GM19455 (cell line): ENCODE data around the gene EFCAB8.
"Not testable (repeated sequence)": the region's sequence is repeated elsewhere in the genome, so short reads cannot be mapped to it uniquely, and the experiment has no call there.

ENCODE experiments used
- ATAC-seq: cut with Tn5 transposase; IDR thresholded peaks from one replicate; pipeline ENCODE4 v1.9.1; 2021; ENCODE audit not compliant: unreplicated experiment

The EFCAB8 gene

DNA sequence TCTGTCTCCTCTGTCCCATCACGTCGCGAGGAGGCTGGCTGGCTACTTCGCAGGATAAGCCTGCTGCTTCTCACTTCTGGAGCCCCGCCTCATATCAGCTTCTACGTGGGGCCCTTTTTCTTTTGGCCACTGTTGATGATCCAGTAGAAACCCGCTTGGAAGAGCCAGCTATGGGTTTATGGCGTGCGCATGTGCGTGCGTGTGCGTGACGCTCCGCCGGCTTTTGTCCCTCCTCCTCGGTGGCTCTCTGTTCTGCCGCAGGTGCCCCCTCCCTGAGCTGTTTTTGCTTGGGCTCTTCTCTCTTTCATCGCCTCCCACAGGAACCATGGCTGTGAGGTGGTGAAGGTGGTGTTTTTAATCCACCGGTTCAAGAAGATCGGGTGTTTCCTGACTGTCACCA, 26.5 kb downstream of the EFCAB8 start:
- no peak for ATAC-seq

DNA sequence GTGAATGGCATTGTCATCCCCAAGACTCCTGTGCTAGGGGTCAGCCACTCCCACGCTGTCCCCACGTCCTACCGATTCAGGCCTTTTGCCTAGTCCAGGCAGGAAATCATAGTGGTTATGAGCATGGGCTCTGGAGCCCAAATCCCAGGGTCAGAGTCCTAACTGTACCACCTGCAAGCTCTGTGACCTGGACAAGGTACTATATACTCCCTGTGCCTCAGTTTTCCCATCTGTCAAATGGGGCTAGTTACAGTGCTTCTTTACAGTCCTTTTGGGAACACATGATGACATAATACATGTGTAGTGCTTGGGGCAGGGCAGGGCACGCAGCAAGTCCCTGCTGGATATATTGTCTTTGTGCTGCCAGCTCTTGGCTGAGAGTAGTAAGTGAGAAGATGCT, 27.2 kb downstream of the EFCAB8 start:
- ATAC-seq: no peak

DNA sequence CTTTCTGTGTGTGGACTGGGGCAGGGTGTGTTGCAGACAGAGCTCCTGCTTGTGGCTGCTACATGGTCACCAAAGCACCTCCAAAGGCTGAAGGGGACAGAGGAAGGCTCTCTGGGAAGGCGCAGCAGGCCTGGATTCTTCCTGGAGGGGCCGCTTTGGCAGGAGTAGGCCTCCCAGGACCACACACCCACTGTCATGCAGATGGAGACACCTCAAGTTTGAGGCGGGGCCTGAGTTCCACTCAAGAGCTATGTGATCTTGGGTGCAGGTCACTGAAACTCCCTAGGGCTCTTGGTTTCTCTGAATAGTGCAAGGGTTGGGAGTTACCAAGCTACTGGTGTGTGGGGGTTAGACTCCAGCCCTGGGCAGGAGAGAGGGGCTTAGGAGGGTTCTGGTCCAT, 27.9 kb downstream of the EFCAB8 start:
- no peak for ATAC-seq

DNA sequence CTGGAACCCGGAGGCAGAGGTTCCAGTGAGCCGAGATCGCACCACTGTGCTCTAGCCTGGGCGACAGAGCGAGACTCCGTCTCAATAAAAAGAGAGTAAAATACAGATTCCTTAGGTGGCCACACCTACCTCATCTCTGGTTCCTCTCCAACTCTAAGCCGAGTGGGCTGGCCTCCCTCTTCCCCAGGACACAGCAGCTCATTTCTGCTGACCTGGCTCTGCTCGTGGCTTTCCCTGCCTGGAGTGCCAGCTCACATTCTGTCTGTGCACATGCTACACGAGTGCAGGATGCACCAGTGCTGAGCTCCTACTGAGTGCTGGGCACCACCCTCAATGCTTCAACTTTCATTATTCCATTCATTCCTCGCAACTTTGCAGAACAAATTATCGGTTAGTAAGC, 28.8 kb downstream of the EFCAB8 start:
- no peak for ATAC-seq

DNA sequence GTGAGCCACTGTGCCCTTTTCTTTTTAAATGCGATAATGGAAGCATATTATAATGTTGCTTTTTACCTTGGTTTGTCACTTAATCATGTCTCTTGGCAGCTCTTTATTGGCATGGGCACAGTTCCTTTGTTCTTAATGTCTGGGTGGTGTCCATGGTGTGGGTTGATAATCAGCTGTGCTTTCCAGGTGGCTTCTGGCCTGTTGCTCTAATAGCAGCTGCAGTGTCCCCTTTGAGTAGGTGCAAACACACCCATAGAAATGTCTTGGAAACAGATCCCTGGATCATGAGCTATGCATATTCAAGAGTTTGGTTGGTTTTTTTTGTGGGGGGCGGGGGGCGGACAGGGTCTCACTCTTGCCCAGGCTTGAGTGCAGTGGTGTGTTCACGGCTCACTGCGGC, 29.9 kb downstream of the EFCAB8 start:
- no peak for ATAC-seq

DNA sequence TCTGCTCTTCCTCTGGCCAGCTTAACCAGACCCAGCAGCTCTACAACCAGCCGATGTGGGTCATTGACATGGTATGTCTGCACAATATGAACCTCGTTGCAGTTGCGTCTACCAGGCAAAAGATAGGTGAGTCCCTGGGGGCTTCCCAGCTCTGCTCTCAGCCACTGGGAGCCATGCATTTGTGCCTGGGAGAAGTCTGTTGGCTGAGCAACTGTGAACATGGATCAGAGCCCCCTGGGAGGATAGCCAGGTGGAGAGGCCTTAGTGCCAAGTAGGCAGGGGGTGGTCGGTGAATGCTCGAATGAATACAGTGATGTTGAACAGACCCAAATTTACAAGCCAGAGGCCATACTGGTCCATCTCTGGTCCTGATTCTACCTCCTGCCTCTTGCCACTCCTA, 30.6 kb downstream of the EFCAB8 start:
- ATAC-seq: no peak

DNA sequence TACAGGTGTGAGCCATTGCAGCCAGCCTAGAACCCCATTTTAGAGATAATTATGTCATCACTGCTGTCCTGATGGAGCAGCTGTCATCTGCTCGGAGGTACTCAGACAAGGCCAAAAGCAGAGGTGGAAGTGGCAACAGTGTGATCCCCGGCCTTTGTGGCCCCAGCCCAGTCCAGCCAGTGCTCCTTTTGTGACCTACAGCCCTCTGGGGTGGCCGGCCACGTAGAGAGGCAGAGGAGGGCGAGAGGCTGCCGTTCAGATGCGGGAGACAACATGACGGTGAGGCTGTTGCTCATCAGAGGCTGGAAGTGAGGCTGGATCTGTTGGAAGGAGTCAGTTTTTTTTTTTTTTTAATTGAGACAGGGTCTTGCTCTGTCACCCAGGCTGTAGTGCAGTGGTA, 32.8 kb downstream of the EFCAB8 start:
- no peak for ATAC-seq

DNA sequence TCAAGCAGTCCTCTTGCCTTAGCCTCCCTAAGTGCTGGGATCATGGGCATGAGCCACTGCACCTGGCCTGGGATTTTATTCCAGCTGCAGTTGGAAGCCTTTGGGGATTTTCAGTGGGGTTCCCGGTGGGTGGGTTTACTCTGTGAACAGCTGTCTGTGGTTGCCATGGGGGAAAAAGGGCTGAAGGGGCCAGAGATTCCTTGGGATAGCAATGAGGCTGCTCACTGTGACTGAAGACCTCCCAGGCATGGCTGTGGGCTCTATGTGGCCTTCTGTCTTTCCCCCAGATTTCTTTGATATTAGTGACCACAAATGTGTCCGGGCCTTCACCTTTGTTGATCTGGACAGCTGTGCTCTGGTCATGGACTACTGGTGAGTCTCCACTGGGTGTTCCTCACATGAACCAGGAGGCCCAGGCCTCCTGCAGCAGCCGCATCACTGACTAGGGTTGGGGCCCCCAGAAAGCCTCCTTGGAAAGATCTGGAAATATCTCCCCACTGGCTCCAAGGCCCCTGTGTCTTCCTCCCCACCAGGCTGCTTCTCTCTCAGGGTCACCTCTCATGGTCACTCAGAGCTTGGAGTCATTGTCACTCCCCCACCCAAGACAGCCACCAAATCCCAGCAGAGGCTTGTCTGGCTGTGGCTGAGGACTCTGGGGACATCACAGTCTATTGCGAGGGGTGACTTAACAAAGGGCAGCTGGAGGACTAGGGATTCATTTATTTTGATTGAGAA, 33.4 kb downstream of the EFCAB8 start:
- ATAC-seq: no peak

DNA sequence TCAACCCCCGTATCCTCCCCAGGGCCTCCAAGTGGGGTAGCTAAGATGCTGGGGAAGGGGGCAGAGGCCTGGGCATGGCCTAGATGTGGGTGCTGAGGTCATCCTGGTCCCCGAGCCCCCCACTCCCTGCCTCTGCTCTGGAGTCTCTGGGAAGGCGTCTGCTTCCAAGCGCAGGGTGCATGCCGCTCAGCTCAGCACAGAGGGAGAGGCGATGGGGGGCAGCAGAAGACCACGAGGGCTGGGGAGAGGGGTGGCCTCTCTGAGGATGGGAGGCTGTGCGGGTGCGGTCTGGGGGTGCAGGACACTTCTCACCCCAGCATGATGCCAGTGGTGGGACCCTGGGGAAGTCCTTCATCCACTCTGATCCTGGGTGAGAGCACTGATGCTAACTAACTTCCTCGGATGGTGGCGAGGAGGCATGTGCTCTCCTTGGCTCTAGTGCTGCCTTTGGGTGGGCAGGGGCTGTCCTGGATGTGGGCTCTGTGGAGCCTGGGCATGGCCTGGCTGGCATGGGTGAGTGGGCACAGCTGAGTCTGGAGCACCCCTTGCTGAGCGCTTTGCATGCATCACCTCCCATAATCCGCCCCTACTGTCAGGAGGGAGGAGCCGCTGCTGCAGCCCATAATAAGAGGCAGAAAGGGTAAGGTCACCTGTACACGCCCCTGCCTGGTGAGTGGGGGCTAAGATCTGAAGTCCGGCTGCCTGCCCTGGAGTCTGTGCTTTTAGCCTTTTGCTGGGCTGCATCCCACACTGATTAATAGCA, 34.7 kb downstream of the EFCAB8 start:
- no peak for ATAC-seq

DNA sequence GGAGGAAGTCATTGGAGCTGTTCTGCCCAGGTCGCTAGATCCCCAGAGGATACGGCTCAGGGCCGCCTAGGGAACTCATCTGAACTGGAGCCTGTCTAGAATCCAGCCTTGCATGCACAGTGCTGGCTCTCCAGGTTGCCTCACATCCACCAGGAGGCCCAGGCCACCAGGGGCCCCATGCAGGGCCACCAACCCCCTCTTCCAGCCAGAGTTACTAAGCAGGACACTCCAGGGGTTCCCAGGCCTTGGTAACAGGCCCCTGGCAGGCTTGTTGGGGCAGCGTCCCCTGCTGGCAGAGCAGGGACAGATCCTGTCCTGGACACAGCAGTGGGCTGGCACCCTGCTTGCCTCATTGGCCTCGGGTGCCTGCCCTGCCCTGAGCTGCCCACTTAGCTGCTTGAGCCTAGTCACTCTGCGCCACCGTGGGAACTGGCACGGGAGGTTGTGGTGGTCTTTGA, 35.3 kb downstream of the EFCAB8 start:
- no peak for ATAC-seq

DNA sequence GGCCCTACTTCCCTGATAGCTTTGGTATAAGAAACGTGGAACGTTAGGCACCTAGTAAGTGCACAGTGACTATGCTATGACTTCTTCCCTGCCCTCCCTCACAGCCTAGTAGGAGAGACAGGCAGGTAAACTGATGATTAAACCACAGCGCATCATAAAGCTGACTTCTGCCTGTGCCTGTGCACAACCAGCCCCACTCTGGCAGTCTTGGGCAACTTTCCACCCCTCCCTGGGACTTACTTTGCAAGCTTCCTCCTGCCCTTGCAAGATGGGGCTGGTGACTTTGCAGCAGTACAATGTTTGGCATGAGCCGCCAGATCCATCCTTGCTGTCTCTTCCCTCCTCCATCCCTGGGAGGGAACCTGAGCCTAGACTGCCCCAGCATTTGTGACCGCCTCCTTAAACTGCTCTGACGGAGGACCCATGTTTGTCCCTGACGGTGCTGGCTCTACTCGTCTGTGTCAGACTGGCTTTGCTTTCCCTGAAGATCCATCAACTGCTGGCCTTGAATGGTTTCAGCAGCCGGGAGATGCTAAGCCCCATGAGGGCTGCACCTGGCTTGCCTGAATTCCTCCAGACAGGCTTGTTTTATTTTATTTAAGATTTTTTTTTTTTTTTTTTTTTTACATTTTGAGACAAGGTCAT, 36.1 kb downstream of the EFCAB8 start:
- ATAC-seq: no peak

DNA sequence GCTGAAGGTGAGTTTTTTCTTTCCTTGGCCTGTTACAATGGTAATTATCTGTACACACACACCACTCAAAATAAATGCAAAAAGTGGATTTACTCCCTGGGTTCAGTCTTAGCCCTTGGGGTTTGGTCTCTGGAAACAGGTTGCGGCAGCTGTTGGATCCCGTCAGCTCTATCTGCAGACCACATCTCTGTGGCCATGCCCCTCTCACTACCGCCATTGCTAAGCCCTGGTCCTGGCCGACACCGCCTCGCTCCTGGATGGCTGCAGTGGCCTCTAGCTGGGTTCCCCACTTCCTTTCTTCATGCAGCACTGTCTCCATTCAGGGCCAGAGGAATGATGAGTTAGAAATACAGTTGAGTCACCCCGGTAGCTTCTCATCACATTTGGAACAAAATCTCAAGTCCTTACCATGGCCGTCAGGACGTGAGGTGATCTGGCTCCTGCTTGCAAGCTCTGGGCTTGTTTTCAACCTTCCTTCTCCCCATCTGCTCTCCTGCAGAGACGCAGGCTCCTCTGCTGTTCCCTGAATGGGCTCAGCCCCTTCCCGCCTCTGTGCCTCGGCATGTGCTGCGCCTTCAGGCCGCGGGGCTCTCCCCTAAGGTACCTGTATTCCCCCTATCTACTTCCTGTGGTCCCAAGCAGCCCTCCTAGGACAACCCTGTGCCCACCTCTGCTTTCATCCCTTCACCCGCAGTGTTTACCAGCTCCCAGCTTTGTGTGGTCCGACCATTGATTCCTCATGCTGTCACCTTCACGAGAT, 38.0 kb downstream of the EFCAB8 start:
- ATAC-seq: no peak

DNA sequence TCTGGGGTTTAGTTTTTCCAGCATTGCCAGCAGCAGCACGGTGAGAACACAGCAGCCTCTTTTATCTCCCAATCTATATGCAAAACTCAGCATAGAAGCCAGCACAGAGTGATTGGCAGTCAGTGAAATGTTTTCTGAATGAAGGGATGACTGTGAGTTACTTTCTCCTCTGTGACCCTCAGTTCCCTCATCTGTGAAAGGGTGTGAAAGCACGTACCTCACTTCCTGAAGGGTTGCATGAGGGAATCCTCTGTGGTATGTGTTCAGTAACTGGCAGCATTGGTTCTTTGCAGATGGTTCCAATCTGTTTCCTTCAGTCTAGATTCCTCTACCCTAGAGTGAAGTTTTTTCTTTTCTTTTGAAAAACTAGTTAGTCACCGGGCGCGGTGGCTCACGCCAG, 40.0 kb downstream of the EFCAB8 start:
- no peak for ATAC-seq

DNA sequence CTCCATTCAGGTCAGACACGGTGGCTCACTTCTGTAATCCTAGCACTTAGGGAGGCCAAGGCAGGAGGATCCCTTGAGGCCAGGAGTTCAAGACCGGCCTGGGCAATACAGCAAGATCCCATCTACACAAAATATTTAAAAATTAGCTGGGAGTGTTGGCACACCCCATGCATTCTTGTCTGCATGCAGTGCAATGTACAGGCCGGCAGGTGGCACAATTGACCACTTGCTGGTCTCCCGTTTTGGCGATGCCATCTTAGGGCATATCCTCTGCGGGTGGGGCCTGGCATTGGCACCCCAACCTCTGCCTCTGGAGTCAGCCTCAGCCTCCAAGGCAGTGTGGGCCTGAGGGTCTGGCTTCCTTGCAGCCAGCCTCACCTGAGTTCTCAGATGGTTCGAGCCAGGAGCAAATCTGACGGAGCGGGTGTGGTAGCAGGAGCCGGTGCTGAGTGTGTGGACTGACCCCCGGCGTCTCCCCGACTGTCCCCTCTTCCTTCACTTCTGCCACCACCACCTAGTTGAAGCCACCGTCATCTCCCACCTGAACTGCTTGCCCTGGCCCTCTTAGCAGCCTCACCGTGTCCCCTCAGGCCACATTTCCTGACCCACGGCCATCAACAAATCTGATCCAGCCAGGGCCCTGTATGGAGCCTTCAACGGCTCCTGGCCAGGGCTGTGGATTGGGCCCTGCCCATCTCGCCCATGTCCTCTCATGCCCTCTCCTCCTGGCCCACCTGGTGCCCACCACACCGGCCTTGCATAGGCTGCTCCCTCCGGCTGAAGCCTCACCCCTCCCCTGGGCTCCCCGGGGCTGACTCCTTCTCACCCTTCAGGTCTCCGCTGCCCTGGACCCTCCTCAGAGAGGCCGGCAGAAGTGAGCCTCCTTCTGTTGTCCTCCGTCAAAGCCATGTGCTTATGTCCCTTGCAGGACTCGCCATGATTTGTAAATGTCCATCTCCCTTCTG, 44.0 kb downstream of the EFCAB8 start:
- no peak for ATAC-seq

DNA sequence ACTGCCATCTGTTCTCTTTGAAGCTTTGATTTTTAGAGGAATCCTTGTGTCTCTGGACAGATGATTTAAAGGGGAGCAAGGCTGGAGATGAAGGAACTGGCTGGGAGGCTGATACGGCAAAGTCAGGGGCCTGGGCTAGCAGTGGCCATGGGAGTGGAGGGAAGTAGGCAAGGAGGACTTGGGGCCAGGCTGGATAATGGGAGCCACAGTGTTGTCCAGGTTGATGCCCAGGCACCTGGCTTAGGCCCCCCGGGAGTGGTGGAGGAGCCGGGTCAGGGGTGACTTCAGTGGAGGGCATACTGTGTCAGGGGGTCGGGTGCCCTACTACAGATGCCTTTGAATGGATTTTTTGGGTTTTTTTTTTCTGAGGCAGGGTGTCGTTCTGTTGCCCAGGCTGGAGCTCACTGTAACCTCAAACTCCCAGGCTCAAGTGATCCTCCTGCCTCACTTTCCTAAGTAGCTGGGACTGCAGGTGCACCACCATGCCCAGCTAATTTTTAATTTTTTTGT, 45.0 kb downstream of the EFCAB8 start:
- no peak for ATAC-seq

DNA sequence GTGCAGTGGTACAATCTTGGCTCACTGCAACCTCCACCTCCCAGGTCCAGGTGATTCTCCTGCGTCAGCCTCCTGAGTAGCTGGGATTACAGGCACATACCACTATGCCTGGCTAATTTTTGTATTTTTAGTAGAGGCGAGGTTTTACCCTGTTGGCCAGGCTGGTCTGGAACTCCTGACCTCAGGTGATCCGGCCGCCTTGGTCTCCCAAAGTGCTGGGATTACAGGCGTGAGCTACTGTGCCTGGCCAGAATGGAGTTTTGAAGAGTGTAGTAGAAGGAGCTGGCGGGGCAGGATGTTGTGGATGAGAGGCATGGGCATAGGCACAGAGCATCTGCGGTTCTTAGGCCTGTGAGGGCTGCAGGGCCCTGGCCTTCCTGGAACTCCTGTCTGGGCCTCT, 46.0 kb downstream of the EFCAB8 start:
- ATAC-seq: not testable (repeated sequence)

DNA sequence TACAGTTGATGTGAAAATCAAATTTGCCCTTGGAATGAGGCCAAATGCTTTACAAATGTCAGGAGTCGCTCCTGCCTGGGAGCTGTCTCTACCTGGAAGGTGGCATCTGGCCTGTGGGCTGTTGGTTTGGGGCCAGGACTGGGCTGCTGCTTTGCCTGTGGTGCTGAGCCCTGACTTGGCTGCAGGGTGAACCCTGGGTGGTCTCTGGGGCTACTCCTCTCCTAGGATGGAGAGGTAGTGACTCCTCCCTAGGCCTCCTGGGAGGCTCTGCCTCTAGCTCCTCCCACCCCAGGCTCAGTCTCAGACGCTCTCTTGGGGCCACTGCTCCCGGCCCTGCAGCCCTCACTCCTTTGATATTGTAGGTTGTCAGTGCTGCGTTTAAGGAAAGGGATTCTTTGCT, 47.5 kb downstream of the EFCAB8 start:
- no peak for ATAC-seq

DNA sequence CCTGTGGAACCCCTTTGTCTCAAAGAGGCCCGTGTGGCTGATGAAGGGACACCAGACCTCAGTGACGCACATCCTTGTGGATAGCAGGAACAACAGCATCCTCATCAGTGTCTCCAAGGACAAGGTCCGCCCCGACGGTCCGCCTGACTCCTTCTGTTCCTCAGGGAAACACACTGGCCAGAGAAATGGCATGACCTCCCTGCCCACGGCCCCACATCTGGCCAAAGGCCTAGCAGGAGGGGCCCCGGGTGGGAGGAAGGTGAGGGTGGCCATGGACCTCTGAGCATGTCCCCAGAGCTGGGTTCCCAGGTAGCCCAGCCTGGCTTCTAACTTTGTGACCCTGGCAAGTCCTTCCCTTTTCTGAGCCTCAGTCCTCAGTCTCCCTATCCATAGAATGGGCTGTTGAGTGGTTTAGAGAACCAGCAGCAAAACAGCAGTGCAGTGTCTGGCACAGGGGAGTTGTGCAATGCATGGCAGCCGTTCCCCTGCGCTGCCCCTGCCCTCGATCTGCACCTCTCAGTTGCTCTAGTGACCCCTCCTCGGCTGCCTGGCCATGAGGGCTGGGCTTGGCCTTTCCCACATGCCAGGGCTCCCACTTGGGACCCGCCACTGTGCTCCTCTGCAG, 48.3 kb downstream of the EFCAB8 start:
- no peak for ATAC-seq

DNA sequence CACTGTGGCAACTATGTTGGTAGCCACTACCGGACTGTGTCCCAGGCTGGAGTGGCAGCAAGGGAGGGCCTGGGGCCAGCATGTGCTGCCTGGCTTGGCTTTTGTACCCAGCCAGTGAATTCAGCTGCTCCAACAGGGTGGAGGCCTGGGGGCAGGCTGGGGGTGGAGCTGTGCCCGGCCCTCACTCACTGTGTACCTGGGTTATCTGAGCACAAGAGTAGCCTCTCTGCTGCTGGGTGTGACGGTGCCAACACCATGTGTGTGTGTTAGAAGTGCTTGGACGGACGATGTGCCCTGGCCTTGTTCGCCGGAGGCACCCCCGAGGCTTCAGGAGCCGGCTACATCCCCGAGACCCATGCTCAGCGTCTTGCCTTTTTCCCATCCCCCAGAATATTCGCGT, 49.2 kb downstream of the EFCAB8 start:
- ATAC-seq: no peak
